T-helper 2 cell (primary cell): ENCODE data around the gene KLHL18.
"Not testable (repeated sequence)": the region's sequence is repeated elsewhere in the genome, so short reads cannot be mapped to it uniquely, and the experiment has no call there.

Source experiments
- DNase-seq, 5 experiments: peaks; one replicate each; pipeline versions ENCODE4 v3.0.0 to v3.0.0-alpha.2; 2012 to 2022

KLHL18 gene

DNA sequence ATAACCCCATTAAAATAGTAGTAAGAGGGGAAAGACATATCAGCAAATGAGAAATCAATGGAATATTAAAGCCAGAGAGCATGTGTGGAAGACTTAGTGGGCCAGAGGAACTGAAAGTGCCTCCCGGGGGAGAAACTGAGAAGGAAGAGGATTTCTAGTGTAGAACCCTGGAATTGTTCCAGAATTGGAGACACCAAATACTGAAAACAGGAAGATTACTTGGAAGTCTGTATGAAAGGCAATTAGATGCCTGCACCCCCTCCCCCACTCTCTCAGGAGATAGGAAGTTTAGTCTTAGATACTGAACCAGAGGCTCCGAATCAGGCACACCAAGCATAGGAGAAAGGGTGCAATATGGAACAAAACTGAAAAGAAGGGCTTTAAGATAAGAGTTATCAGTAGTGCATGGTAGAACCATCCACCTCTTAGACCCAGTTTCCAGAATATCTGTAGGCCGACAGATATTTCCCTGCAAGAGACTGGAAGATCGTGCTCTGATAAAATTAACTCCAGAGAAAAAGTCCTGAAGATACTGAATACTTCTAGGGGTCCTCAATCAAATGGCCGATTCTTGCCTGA, 32.4 kb downstream of the KLHL18 start:
- no peak for DNase-seq

DNA sequence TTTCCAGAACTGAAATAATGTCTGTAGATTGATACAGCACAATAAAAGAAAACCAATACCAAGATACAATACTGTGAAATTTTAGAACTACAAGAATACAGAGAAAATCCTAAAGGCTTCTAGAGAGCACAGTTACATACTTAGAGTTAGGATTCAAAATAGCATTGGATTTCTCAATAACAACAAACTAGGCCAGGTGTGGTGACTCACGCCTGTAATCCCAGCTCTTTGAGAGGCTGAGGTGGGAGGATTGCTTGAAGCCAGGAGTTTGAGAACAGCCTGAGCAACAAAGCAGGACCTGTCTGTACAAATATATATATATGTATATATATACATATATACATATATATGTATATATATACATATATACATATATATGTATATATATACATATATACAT, 33.4 kb downstream of the KLHL18 start:
- DNase-seq, result not testable (repeated sequence)

DNA sequence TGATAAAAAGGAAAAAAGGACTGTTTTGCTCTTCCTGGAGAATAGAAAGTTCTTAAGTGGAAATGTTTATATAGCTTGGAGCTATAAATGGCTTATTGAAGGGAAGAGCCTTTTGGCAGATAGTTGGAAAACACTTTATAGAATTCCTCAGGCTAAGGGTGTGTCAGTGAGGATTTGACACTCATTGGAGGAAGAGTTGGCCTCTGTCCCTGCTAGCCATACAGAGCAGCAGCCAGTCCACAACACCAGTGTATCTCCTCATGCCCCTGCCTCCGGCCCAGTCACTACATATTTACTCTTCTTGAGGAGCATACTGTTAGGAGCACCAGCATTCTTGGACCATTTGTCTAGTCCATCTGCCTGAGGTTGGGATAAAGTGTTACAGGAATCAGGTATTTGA, 36.2 kb downstream of the KLHL18 start:
- no peak for DNase-seq

DNA sequence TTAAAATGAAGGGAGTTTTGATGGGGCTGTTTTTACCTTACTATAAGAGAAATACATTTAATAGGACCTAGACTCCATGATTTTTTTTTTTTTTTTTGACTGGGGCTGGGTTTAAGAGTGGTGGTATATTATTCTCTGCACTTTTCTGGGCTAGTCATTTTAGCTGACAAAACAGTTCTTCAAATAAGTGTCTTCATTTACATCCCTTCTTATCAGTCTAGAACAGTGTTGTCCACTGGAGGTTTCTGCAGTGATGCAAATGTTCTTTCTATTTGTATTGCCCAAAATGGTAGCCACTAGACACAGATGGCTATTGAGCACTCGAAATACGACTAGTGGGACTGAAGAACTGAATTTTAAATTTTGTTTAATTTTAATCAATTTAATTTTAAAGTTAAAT, 37.2 kb downstream of the KLHL18 start:
- DNase-seq, result no peak

DNA sequence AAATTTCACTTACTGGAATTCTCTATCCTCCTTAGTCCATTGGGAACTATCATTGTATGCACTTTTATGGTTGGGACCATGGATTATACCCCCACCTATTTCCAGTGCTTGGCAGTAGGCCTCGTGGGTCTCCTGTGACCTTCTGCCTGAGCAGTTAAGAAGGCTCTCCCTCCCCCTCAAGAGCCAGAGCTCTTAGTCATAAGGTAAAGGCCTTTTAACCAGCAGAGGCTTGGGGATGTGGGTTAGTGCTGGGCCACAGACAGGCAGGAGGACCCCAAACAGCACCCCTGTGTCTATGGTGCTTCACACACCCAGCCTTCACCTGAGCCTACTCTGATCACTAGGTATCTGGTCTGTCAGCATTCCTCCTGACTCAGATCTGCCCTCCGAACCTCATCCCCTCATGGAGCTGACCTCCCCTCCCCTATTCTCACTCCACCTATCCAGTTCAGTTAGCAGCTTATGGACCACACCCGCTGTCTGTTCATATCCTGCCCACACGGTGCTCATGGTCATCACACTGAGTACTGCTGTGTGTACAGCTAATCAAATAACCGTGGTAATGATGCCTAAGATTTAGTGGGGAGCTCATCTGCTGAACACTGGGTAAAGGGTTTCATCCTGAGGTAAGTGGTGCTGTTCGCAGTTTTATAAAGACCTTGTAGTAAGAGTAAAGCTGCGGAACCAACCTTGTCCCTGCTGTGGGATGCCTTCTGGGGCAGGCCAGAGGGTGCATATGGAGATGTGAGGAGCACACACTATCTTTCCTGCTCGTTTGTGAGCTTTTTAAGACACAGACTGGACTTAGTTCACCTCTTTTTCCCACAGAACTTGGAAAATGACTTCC, 40.9 kb downstream of the KLHL18 start:
- DNase-seq, result peak in 1 of 5 experiments; percentile 5

DNA sequence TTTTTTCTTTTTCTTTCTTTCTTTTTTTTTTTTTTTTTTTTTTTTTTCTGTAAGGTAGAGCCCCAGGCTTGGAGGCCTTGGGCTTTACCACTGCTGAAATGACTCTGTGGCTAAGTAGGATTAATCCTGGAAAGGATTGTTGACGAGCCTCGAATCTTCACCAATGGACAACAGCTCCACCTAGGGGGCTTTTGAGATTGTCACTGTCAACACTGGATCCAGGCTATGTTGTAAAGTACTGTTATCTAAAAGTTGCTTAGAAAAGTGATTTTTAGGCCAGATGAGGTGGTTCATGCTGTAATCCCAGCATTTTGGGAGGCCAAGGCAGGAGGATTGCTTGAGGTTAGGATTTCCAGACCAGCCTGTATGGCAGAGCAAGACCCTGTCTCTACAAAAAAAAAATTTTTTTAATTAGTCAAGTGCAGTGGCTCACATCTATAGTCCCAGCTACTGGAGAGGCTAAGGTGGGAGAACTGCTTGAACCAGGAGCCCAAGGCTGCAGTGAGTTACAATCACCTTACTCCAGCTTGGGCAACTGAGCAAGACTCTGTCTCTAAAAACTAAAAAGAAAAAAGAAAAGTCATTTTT, 41.6 kb downstream of the KLHL18 start:
- peak in 4 of 5 experiments; percentile 12 to 54 (median 14) for DNase-seq

DNA sequence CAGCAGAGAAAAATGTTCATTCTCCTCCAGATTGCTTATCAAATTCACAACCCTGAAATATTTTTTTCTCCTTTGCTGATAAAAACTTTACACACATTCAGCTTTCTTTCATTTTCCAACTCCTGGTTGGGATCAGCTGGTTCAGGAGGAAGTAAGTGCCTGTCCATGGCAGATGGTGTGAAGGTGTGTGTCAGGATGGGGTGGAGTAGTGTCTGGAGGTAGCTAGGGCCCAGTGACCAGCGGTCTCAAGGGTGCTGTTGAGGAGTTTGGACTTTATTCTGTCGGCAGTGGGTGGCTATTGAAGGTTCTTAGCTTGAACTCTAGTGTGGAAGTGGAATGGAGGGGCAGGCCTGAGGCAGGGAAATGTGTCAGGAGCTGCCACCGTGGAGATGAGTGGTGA, 51.2 kb downstream of the KLHL18 start:
- no peak for DNase-seq

DNA sequence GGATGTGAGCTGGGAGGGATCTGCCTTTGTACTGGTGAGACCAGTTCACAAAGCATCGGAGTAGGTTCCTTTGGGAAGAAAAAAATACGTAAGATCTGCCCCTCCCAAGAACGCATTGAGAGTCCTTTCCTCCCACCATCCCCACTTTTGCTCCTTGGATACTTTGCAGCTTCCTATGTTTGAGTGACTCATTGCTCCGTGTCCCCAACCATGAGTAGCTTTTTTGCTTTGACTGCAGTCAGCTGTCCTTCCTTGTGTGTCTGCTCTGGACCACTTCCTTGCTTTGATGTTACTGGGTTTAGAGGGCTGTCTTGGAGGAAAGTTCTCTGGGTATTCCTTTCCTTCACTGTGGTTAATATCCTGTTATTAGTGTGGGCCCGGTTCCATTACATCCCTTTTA, 54.9 kb downstream of the KLHL18 start:
- no peak for DNase-seq

DNA sequence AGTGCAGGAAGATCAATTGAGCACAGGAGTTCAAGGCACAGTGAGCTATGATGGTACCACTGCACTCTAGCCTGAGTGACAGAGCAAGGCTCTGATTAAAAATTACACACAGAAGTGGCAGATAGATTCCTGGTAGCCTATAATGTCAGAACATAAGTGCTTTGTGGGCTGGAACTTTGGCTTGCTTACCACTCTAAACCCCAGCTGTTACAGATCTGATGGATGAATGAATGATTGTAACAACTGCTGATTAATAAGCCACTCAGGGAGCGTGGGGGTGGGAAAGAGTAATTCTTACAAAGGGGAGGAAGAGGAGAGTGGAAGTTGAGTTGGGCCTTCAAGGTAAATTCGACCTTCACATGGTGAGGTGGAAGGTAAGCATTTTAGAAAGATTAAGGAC, 57.2 kb downstream of the KLHL18 start:
- DNase-seq, result no peak

DNA sequence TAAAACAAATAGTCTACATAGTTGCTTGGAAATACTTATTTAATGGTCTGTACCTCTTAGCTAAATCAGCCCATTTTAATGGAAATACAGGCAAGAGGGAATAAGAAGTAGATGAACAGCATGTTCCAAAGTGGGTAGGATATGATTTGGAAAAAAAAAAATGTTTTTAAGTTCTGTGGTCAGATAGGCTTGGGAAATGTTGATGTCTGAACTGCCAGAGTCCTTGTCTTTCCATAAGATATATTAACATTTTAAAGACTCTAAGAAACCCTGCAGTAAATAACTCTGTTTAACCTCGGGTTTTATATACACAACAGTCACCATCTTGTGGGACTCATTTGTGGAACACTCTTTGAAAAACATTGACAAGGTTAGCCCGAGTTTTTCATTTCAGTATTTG, 58.1 kb downstream of the KLHL18 start:
- no peak for DNase-seq

DNA sequence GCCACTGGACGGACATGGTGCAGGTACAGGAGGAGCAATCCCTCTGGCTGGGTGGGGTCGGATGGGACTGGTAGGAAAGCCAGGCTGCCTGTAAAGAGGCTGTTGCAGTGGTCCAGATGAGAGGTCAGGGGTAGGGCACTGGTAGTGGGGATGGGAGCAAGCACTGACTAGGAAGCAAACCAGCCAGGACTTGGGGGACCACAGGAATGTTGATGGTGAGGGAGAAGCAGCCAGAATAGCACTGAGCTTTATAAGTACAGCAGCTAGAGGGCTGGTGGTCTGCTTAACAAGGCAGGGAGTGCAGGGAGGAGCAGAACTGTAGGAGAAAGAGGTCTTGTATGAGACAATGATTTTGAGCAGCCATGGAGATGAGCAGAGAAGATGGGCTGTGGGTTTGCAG, 59.4 kb downstream of the KLHL18 start:
- DNase-seq, result no peak

DNA sequence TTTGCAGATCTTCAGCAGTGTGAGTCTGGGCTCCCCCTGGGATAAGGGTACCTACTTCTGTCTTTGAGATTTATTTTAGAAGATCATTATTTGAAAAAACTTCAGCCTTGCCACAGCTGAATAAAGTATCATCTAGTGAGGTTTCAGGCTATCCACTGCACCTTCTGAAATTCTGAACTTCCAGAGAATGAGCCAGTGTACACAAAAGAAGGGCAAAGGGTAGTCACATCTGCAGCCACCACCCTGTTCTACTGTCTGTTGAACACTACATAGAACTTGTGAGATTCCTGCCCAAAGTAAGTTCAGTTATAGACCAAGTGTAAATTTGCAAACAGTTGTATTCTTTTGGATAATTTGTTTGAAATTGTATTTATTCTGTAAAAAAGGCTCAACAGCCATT, 60.1 kb downstream of the KLHL18 start:
- DNase-seq, result no peak

DNA sequence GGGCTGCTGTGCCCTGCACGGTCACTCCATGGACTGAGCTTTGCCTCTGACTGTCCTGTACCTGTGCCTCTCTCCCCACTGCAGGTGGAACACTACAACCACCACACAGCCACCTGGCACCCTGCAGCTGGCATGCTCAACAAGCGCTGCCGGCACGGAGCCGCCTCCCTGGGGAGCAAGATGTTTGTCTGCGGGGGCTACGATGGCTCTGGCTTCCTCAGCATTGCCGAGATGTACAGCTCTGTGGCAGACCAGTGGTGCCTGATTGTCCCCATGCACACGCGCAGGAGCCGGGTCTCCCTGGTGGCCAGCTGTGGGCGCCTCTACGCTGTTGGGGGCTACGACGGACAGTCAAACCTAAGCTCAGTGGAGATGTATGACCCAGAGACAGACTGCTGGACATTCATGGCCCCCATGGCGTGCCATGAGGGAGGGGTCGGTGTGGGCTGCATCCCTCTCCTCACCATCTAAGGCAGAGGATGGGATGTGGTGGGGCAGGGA, 60.8 kb downstream of the KLHL18 start:
- no peak for DNase-seq

DNA sequence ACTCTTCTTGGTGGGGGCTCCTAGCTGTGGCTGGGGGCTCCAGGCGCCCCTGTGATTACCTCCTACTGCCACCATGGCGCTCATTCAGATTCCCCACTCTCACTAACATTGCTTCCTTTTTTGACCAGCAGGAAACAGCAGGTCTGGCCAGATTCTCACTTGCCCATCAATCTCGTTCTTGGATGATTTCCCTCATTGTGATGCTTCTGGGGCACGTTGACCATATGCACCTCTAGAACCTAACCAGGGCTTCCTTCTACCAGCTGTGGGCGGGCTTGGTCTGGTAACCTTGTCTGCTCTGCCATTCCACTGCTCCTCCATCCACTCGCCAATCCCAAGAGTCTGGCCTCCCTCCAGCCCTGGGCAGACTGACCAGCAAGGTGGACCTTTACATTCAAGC, 62.2 kb downstream of the KLHL18 start:
- no peak for DNase-seq

DNA sequence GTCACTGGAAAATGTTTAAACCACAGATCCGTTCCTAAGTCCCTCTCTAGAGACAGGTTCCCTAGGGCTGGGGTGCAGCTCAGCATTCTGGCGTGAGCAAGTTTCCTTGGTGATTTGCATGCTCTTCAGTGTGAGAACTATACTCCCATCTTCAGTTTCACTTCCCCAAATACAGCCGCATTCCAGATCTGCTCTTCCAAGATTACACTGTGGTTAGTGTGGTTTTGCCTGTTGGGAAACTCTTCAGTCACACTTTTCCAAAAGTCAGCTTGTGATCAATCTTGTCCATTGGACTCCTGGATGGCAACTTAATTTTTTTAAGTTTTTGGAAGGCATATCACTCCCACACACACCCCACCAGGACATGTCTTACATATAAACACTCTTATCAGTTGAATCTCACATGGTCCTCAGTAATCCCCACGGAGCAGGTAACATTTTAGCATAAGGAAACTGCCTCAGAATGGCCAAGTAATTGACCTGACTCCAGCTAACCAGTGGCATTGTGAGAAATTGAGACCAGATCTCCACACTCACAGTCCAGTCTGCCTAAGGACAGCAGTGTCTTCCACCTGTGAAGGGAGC, 64.6 kb downstream of the KLHL18 start:
- no peak for DNase-seq

DNA sequence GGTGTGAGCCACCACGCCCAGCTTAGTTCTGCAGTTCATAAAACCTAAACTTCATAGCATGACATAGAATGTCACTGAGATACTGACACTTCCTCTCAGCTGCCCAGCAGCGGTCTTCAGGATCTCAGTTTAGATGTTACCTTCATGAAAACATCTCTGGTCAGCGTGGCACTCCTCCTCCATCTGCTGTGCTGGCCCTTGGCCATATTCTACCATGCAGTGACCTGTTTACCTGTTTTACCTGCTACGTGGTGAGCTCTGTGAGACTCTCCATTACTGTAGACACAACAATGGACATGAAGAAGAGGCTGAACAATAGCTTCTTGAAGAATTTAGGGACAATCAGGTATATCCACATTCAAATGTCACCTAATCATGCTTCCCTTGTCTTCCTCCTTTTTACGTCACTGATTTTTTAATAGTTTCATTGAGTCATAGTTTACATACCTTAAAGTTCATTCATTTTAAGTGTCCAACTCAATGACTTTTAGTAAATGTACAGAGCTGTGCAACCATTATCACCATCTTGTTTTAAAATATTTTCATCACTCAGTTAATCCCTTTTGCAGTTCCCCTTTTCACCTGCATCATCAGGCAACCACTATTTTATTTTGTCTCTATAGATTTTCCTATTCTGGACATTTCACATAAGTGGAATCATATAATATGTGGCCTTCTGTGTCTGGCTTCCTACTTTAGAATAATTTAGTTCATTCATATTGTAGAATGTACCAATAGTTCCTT, 65.8 kb downstream of the KLHL18 start:
- no peak for DNase-seq

DNA sequence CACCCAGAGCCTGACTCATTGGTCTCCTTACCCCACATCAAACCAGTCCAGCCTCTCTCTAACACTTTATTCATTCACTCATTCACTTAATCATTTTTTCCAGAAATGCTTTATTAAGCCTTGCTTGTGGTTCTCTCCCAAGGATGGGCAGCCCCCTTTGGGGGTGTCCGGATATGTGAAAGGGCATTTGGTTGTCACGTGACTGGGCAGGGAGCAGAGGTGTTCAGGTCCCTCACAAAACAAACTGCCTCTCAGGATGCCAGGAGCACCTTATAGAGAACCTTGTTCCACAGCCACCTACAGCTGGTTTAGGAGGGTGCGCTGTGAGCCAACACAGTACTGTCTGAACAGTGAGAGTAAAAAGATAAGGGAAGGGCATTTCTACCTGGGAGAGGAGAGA, 72.3 kb downstream of the KLHL18 start:
- no peak for DNase-seq

DNA sequence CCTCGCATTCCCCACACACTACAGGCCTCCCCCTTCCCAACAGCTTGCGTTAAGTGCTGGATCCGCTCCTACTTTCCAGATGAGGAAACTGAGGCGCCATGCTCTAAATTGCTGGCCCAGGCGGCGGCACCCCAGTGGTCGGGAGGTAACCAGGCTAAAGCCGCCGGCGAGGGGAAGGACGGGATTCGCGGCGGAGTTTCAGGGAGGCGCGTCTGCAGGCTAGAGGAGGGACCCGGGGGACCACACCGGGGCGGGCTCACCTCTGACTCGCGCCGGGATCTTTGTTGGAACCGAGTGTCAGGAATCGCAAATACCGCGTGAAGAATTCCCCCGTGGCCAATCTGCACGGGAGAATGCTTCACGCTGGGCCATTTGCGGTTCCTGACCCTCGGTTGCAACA, 73.5 kb downstream of the KLHL18 start:
- DNase-seq, result no peak

DNA sequence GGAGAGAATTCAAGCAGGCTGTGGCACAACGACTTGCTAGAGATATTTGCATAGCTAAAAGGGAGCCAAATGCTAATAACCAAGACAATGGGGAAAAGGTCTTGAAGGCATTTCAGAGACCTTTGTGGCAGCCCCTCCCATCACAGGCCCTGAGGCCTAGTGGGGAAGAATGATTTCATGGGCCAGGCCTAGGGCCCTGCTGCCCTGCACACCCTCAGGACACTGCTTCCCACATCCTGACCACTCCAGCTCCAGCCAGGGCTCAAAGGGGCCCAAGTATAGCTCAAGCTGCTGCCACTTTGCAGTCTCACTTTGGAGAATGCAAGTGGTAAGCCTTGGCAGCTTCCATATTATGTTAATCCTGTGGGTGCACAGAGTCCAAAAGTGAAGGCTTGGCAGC, 76.6 kb downstream of the KLHL18 start:
- DNase-seq, result no peak

DNA sequence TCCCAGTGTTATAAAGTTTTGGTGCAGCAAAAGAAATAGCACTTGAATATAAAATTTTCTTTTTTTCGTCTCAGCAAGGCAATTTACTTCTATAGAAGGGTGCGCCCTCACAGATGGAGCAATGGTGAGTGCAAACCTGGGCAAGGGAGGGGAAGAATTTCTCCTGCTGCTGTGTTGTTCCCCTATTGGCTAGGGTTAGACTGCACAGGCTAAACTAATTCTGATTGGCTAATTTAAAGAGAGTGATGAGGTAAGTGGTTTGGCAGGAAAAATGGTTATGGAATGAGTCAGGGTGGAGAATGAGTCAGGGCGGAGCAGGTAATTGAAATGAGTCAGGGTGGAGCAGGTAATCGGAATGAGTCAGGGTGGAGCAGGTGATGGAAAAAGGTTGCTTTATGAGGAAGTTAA, 77.4 kb downstream of the KLHL18 start:
- DNase-seq, result peak in 1 of 5 experiments; percentile 40

DNA sequence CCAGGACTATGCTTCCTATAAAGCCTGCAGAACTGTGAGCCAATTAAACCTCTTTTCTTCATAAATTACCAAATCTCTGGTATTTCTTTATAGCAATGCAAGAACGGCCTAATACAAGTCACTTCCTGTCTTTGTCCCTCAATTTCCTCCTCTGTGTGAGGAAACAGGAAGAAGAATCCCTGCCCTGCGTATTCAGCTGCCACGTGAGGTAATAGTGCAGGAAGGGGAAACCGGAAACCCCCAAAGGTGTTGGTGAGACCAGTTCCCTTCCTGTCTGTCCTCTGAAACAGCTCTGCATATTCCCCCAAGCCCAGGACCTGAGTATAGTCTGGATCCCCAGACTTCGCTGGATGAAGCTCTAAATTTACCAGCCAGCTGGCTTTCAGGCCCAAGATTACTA, 80.0 kb downstream of the KLHL18 start:
- DNase-seq, result peak in 2 of 5 experiments; percentile 43 to 47

DNA sequence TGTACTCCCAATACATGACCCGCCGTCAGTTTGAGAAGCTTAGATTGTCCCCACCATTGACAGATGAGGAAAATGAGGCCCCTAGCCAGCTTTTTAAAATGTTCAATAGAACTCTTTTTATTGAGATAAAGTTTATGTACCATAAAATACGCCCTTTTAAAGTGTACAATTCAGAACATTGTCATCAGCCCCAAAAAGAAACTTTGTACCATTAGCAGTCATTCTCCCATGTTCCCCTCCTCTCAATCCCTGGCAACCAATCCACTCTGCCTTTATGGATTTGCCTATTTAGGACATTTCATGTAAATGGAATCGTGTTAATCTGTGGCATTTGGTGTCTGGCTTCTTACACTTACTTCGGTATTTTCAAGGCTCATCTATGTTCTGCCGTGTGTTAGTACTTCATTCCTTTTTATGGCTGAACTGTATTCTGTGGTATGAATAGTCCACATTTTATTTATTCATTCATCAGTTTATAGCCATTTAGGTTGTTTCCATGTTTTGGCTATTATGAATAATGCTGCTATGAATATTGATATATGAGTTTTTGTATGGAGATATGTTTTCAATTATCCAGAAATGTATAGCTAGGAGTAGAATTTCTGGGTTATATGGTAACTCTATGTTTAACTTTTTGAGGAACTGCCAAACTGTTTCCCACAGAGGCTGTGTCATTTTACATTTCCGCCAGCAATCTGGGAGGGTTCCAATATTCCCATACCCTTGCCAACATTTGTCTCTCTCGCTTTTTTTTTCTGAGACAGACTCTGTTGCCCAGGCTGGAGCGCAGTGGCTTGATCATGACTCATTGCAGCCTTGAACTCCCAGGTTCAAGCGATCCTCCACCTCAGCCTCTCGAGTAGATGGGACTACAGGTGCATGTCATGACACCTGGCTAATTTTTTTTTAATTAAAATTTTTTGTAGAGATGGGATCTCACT, 82.7 kb downstream of the KLHL18 start:
- DNase-seq, result no peak
